BE2C (cell line): ENCODE results near the gene B3GNT7.
"Not testable (repeated sequence)": the region's sequence is repeated elsewhere in the genome, so short reads cannot be mapped to it uniquely, and the experiment has no call there.

ENCODE experiments used
- DNase-seq: peaks from one replicate; pipeline ENCODE4 v3.0.0-alpha.2; 2020
- H3K27me3 ChIP-seq: fragments of 250-450 bp; sonication (Bioruptor Pico); 2 replicates; pipeline ENCODE4 v1.5.1; 2020; ENCODE audit warnings: mild to moderate bottlenecking
- H3K36me3 ChIP-seq: fragments of 250-450 bp; sonication (Bioruptor Pico); 2 replicates; pipeline ENCODE4 v1.5.1; 2020; ENCODE audit warnings: mild to moderate bottlenecking
- H3K4me1 ChIP-seq: fragments of 250-450 bp; sonication (Bioruptor Pico); 2 replicates; pipeline ENCODE4 v1.5.1; 2020
- H3K4me3 ChIP-seq: 2 replicates; pipeline ENCODE4 v1.5.1; 2011; ENCODE audit warnings: low read depth, low read length
- H3K9me3 ChIP-seq: fragments of 250-450 bp; sonication (Bioruptor Pico); 2 replicates; pipeline ENCODE4 v1.5.1; 2020
- TF ChIP-seq, protein P1 (sequence below): IDR thresholded peaks from 2 replicates; pipeline ENCODE4 v1.5.1; 2012; ENCODE audit warnings: mild to moderate bottlenecking, low read depth, low read length

Gene B3GNT7

GRCh38 chr2:231400681-231401080, 5.2 kb downstream of the B3GNT7 start:
- TF ChIP-seq, protein P1, sequence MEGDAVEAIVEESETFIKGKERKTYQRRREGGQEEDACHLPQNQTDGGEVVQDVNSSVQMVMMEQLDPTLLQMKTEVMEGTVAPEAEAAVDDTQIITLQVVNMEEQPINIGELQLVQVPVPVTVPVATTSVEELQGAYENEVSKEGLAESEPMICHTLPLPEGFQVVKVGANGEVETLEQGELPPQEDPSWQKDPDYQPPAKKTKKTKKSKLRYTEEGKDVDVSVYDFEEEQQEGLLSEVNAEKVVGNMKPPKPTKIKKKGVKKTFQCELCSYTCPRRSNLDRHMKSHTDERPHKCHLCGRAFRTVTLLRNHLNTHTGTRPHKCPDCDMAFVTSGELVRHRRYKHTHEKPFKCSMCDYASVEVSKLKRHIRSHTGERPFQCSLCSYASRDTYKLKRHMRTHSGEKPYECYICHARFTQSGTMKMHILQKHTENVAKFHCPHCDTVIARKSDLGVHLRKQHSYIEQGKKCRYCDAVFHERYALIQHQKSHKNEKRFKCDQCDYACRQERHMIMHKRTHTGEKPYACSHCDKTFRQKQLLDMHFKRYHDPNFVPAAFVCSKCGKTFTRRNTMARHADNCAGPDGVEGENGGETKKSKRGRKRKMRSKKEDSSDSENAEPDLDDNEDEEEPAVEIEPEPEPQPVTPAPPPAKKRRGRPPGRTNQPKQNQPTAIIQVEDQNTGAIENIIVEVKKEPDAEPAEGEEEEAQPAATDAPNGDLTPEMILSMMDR: peak; percentile 20; the same call in 1 of the 2 replicates
- H3K27me3 ChIP-seq, DNase-seq, H3K9me3 ChIP-seq, H3K36me3 ChIP-seq: not testable (repeated sequence)
- Histone ChIP-seq H3K4me3 (peak overlapping the region; percentile 23; the same call in 1 of the 2 replicates), H3K4me1 (peaks cover 43% of the 10 kb centered on the region)

DNA sequence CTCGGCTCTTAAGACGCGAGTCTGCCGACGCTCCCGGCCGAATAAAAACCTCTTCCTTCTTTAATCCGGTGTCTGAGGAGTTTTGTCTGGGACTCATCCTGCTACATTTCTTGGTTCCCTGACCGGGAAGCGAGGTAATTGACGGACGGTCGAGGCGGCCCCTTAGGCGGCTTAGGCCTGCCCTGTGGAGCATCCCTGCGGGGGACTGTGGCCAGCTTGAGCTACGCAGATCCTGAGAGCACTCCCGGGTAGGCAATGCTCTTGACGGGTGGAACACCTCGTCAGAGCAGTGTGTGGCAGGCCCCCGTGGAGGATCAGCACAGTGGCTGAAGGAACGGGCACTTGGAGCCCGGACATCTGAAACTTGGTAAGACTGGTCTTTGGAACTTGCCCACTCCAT, 5.6 kb downstream of the B3GNT7 start:
- peaks cover 46% of the 10 kb centered on the region for H3K4me1 ChIP-seq
- not testable (repeated sequence) for H3K9me3 ChIP-seq, DNase-seq, H3K27me3 ChIP-seq, H3K36me3 ChIP-seq, H3K4me3 ChIP-seq

DNA sequence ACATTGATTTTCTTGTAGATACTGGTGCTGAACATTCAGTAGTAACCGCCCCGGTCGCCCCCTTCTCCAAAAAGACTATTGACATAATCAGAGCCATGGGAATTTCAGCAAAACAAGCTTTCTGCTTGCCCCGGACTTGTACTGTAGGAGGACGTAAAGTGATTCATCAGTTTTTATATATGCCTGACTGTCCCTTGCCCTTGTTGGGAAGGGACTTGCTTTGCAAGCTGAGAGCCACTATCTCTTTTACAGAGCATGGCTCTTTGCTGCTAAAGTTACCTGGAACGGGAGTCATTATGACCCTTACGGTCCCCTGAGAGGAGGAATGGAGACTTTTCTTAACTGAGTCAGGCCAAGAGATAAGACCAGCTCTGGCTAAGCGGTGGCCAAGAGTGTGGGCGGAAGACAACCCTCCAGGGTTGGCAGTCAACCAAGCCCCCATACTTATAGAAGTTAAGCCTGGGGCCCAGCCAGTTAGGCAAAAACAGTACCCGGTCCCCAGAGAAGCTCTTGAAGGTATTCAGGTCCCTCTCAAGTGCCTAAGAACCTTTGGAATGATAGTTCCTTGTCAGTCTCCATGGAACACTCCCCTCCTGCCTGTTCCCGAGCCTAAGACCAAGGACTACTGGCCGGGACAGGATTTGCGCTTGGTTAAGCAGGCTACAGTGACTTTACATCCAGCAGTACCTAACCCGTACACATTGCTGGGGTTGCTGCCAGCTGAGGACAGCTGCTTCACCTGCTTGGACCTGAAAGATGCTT, 8.1 kb downstream of the B3GNT7 start:
- not testable (repeated sequence) for DNase-seq, H3K9me3 ChIP-seq, H3K36me3 ChIP-seq, H3K4me3 ChIP-seq, H3K27me3 ChIP-seq
- peaks cover 48% of the 10 kb centered on the region for H3K4me1 ChIP-seq

- peaks cover 46% of the 10 kb centered on the region for H3K4me1 ChIP-seq
These were observed 8.7 kb downstream of the B3GNT7 start for GRCh38 chr2:231404183-231404578.

DNA sequence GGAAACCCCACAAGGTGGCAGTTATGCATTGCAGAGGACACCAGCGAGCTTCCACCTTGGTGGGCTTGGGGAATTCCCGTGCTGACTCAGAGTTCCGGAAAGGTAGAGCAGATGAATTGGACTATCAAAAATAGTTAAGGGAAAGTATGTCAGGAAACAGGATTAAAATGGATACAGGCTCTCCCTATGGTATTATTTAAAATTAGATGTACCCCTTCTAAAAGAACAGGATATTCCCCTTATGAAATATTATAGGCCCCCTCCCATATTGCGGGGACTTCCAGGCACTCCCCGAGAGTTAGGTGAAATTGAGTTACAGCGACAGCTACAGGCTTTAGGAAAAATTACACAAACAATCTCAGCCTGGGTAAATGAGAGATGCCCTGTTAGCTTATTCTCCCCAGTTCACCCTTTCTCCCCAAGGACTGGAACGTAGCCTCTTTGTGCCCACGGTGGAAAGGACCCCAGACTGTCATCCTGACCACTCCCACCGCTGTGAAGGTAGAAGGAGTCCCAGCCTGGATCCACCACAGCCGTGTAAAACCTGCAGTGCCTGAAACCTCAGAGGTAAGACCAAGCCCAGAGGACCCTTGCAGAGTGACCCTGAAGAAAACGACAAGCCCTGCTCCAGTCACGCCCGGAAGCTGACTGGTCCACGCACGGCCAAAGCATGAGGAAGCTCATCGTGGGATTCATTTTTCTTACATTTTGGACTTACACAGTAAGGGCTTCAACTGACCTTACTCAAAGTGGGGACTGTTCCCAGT, 10.3 kb downstream of the B3GNT7 start:
- TF ChIP-seq, protein P1: peak; percentile 47
- not testable (repeated sequence) for H3K9me3 ChIP-seq, DNase-seq, H3K36me3 ChIP-seq, H3K27me3 ChIP-seq, H3K4me3 ChIP-seq
- H3K4me1 ChIP-seq: peaks cover 32% of the 10 kb centered on the region

More at GRCh38 chr2:231404183-231404578, 8.7 kb downstream of the B3GNT7 start:
- H3K36me3 ChIP-seq, DNase-seq, H3K27me3 ChIP-seq, H3K4me3 ChIP-seq, H3K9me3 ChIP-seq: not testable (repeated sequence)

DNA sequence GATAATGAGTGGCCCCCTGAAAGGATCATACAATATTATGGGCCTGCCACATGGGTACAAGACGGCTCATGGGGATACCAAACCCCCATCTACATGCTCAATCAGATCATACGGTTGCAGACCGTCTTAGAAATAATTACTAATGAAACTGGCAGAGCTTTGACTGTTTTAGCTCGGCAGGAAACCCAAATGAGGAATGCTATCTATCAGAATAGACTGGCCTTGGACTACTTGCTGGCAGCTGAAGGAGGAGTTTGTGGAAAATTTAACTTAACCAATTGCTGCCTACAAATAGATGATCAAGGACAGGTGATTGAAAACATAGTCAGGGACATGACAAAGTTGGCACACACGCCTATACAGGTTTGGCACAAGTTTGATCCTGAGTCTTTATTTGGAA, 12.2 kb downstream of the B3GNT7 start:
- not testable (repeated sequence) for H3K27me3 ChIP-seq, H3K9me3 ChIP-seq, H3K36me3 ChIP-seq, H3K4me3 ChIP-seq, DNase-seq
- H3K4me1 ChIP-seq: peaks cover 20% of the 10 kb centered on the region

- not testable (repeated sequence) for H3K36me3 ChIP-seq, H3K4me3 ChIP-seq, H3K27me3 ChIP-seq, DNase-seq, H3K9me3 ChIP-seq
- TF ChIP-seq, protein P1: peak; percentile 24; the same call in 1 of the 2 replicates
- H3K4me1 ChIP-seq: peaks cover 16% of the 10 kb centered on the region
These were observed 12.8 kb downstream of the B3GNT7 start for GRCh38 chr2:231408304-231408703.

GRCh38 chr2:231409776-231410175, 14.3 kb downstream of the B3GNT7 start:
- TF ChIP-seq, protein P1: no peak

More at GRCh38 chr2:231409776-231410175, 14.3 kb downstream of the B3GNT7 start:
- Histone ChIP-seq H3K9me3 (no peaks in the 10 kb centered on the region), H3K36me3 (no peaks in the 10 kb centered on the region), H3K4me3 (no peak overlapping the region), H3K27me3 (no peaks in the 10 kb centered on the region), H3K4me1 (peaks cover 11% of the 10 kb centered on the region)
- no peak for DNase-seq
